H1 (cell line): ENCODE measurements around the gene MMS19.

Experiments
- CBX8 ChIP-seq: fragments of 300-800, 300-1000 bp; sonication (generic); IDR thresholded peaks from 2 replicates; pipeline ENCODE4 v1.7.1; 2016; ENCODE audit warnings: low read depth, low read length, borderline replicate concordance
- CEBPB ChIP-seq: IDR thresholded peaks from 2 replicates; pipeline ENCODE4 v1.6.1; 2012; ENCODE audit warnings: low read depth, low read length
- CTCF ChIP-seq, 3 experiments: IDR thresholded peaks; 1 replicate in 2 of 3; 2 replicates in 1 of 3; pipeline versions ENCODE4 v1.5.1 to v1.6.1; 2011; ENCODE audit warnings: low read length in 3 of 3, mild to moderate bottlenecking in 3 of 3, inconsistent platforms in 2 of 3, low read depth in 1 of 3, moderate library complexity in 1 of 3; ENCODE audit not compliant: insufficient read depth in 1 of 3; ENCODE audit errors: control extremely low read depth in 1 of 3
- POLR2A ChIP-seq, 2 experiments: IDR thresholded peaks; 1 replicate in 1 of 2; 2 replicates in 1 of 2; pipeline ENCODE4 v1.6.1; 2011; ENCODE audit warnings: low read depth in 2 of 2, low read length in 2 of 2, mild to moderate bottlenecking in 2 of 2; ENCODE audit errors: control extremely low read depth in 1 of 2
- TCF12 ChIP-seq: IDR thresholded peaks from 2 replicates; pipeline ENCODE4 v1.6.1; 2011; ENCODE audit warnings: low read depth, mild to moderate bottlenecking, low read length

- TF ChIP-seq TCF12, result no peak
- no peak for TF ChIP-seq CTCF (IDR thresholded peaks at IDR 0.05; ENCODE audit: control extremely low read depth in 1 of 3, insufficient read depth in 1 of 3, low read depth in 1 of 3, low read length in 3 of 3)
- TF ChIP-seq CEBPB, result no peak
- TF ChIP-seq CBX8, result no peak
- no peak for TF ChIP-seq POLR2A (IDR thresholded peaks at IDR 0.05; ENCODE audit: control extremely low read depth in 1 of 2, low read depth in 2 of 2, low read length in 2 of 2)
These were observed 14.3 kb downstream of the MMS19 start for GRCh38 chr10:97483921-97484320.
